ENCODE measurements around the gene SMAD5. TPM values are rescaled to one million over a fixed set of nuclear protein-coding genes. Genes with fewer than 3 reads are reported as not detected.
A peak's percentile ranks its signal among the peaks of the same experiment; 100 is the strongest.

SMAD5 gene
- total RNA-seq, 2 donors from 2014 or later: 43.1 to 50.8 TPM

GRCh38 chr5:136109453-136110135 lies 23.1 kb upstream of the SMAD5 start:
- DNase-seq (no peak), ATAC-seq (no peak)
- intact Hi-C loops (cut with DNase I): no loop called here

- ATAC-seq: no peak
- intact Hi-C loops (cut with DNase I): no loop called here
- no peak for DNase-seq
Observed at GRCh38 chr5:136113606-136114005, 19.0 kb upstream of the SMAD5 start.

GRCh38 chr5:136114414-136115125 lies 18.1 kb upstream of the SMAD5 start:
- intact Hi-C loops (cut with DNase I): no loop called here
- no peak for ATAC-seq
- no peak for DNase-seq

- intact Hi-C loops (cut with DNase I): no loop called here
- no peak for DNase-seq
- ATAC-seq: no peak
Observed at GRCh38 chr5:136115183-136115865, 17.3 kb upstream of the SMAD5 start.

- intact Hi-C loops (cut with DNase I): no loop called here
- DNase-seq (no peak), ATAC-seq (no peak)
Observed at GRCh38 chr5:136120529-136120928, 12.1 kb upstream of the SMAD5 start.

GRCh38 chr5:136123236-136123768 lies 9.3 kb upstream of the SMAD5 start:
- intact Hi-C loops (cut with DNase I): no loop called here
- DNase-seq: no peak
- ATAC-seq: no peak

GRCh38 chr5:136127560-136127959 lies 5.1 kb upstream of the SMAD5 start:
- no peak for DNase-seq
- no peak for ATAC-seq
- intact Hi-C loops (cut with DNase I): no loop called here

- intact Hi-C loops (cut with DNase I): no loop called here
- DNase-seq: no peak
- ATAC-seq: no peak
Observed at GRCh38 chr5:136128481-136128880, 4.2 kb upstream of the SMAD5 start.

- no peak for ATAC-seq
- intact Hi-C loops (cut with DNase I): no loop called here
- DNase-seq: no peak
Observed at GRCh38 chr5:136129445-136129844, 3.2 kb upstream of the SMAD5 start.

GRCh38 chr5:136130581-136130980 lies 2.1 kb upstream of the SMAD5 start:
- DNase-seq (no peak), ATAC-seq (no peak)
- intact Hi-C loops (cut with DNase I): loop anchor here in 1 of 2 donors (5.0 kb wide), 1 partner anchor 43 kb away; no protein-coding TSS in a partner anchor

GRCh38 chr5:136132087-136132486 lies 558 bp upstream of the SMAD5 start:
- peak in 1 of 2 donors; percentile 1 for ATAC-seq
- DNase-seq: no peak
- intact Hi-C loops (cut with DNase I): loop anchor here in 1 of 2 donors (5.0 kb wide), 1 partner anchor 45 kb away; no protein-coding TSS in a partner anchor

- intact Hi-C loops (cut with DNase I): loop anchor here in 1 of 2 donors (5.0 kb wide), 1 partner anchor 46 kb away; no protein-coding TSS in a partner anchor
- ATAC-seq (peak; percentile 48 to 67), DNase-seq (peak; percentile 66)
Observed at GRCh38 chr5:136133222-136133921, 727 bp downstream of the SMAD5 start.

- DNase-seq (no peak), ATAC-seq (no peak)
- intact Hi-C loops (cut with DNase I): loop anchor here in 1 of 2 donors (5.0 kb wide), 1 partner anchor 47 kb away; no protein-coding TSS in a partner anchor
Observed at GRCh38 chr5:136133922-136134379, 1.3 kb downstream of the SMAD5 start.

- DNase-seq (no peak), ATAC-seq (no peak)
- intact Hi-C loops (cut with DNase I): loop anchor here in 1 of 2 donors (5.0 kb wide), 1 partner anchor 47 kb away; no protein-coding TSS in a partner anchor
Observed at GRCh38 chr5:136134653-136135052, 2.0 kb downstream of the SMAD5 start.

- intact Hi-C loops (cut with DNase I): no loop called here
- DNase-seq: no peak
- ATAC-seq: no peak
Observed at GRCh38 chr5:136135536-136135935, 2.9 kb downstream of the SMAD5 start.

- ATAC-seq (no peak), DNase-seq (no peak)
- intact Hi-C loops (cut with DNase I): no loop called here
Observed at GRCh38 chr5:136137497-136138220, 5.0 kb downstream of the SMAD5 start.

- ATAC-seq (no peak), DNase-seq (no peak)
- intact Hi-C loops (cut with DNase I): no loop called here
Observed at GRCh38 chr5:136141561-136141960, 8.9 kb downstream of the SMAD5 start.

- DNase-seq: no peak
- intact Hi-C loops (cut with DNase I): no loop called here
- ATAC-seq: peak in 1 of 2 donors; percentile 46
Observed at GRCh38 chr5:136143312-136143711, 10.7 kb downstream of the SMAD5 start.
